Measurements from ENCODE around the gene ARHGAP26.

The ARHGAP26 gene

GRCh38 chr5:142816531-142817430 is 46.6 kb downstream of the ARHGAP26 start:
- no peak for DNase-seq

DNA sequence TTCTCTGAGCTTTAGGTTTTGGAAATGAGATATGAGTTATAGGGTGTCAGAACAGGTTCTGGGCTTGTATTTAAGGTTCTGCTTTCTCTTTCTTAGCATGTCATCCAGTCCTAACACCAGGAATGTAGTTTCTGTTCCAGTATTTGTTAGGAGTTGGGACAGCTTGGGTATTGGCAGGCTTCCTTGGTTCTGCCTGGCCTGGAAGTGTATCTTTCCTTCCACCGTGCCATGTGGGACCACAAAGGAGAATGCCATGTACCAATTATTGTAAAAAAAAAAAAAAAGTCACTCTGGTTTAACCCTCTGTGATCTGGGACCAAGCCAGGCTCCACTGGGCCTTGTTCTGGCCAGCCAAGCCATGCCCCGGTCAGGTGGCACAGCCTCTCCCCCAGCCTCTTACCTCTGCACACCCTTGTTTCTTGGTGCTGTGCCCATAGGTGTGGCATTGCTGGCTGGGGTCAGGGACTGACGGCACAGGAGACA is 47.8 kb downstream of the ARHGAP26 start:
- DNase-seq: no peak

- DNase-seq: no peak
Observed at GRCh38 chr5:142819292-142819691, 49.1 kb downstream of the ARHGAP26 start.

DNA sequence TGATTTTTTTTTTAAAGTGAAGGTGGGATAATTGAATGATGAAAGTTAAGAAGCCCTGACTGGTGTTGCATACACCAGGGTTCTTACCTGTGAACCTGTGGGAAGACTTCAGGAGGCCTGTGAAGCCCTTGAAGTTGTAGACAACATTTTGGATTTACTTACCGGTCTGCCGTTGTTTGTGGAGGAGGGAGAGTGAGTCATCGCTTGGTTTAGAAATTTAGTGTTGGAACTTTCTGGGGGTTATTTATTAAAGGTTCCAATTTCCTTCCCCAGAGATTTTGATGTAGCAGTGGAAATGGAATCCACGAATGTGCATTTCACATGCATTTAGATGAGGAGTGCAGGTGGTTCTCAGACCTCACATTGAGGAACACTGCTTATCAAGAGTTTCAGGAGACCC is 49.6 kb downstream of the ARHGAP26 start:
- no peak for DNase-seq

- DNase-seq: no peak
Observed at GRCh38 chr5:142820447-142820846, 50.3 kb downstream of the ARHGAP26 start.

GRCh38 chr5:142821034-142821732 is 51.0 kb downstream of the ARHGAP26 start:
- DNase-seq: no peak

GRCh38 chr5:142821733-142822487 is 51.7 kb downstream of the ARHGAP26 start:
- DNase-seq: no peak

GRCh38 chr5:142823126-142823525 is 52.9 kb downstream of the ARHGAP26 start:
- no peak for DNase-seq

- DNase-seq: no peak
Observed at GRCh38 chr5:142823806-142824205, 53.6 kb downstream of the ARHGAP26 start.

GRCh38 chr5:142824391-142824790 is 54.2 kb downstream of the ARHGAP26 start:
- DNase-seq: no peak

GRCh38 chr5:142825378-142826089 is 55.4 kb downstream of the ARHGAP26 start:
- no peak for DNase-seq

GRCh38 chr5:142826093-142826492 is 55.9 kb downstream of the ARHGAP26 start:
- DNase-seq: no peak

GRCh38 chr5:142826741-142827492 is 56.7 kb downstream of the ARHGAP26 start:
- DNase-seq: no peak

DNA sequence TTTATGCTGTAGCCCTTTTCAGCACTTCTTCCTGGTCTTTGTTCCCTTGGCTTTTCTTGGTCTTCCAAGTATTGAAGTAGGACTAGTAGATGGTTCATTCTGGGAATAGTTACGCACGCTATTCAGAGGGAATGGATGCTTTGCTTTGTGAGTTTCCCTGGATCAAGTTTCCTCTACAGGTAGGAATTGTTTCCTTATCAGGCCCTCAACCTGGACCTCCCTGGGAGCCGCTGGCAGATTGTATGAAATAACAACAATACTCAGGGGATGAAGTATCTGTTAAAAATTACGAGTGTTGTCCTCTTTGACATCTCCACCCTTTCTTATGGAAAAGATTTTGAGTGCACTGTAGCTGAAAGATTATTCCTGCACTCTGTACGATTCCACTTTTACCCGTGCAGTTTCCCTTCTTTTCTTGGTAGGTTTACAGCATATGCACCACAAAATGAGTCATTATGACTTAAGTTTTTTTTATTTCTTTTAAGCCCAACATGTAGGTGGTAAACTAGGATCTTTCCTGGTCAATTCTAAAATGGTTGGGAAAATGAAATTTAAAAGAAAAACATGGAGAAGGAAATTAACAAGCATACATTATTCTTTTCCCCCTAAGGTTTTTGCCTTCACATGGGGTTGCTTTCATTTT is 57.9 kb downstream of the ARHGAP26 start:
- DNase-seq: no peak

GRCh38 chr5:142828797-142829535 is 58.8 kb downstream of the ARHGAP26 start:
- no peak for DNase-seq

GRCh38 chr5:142829801-142830220 is 59.6 kb downstream of the ARHGAP26 start:
- DNase-seq: no peak

DNA sequence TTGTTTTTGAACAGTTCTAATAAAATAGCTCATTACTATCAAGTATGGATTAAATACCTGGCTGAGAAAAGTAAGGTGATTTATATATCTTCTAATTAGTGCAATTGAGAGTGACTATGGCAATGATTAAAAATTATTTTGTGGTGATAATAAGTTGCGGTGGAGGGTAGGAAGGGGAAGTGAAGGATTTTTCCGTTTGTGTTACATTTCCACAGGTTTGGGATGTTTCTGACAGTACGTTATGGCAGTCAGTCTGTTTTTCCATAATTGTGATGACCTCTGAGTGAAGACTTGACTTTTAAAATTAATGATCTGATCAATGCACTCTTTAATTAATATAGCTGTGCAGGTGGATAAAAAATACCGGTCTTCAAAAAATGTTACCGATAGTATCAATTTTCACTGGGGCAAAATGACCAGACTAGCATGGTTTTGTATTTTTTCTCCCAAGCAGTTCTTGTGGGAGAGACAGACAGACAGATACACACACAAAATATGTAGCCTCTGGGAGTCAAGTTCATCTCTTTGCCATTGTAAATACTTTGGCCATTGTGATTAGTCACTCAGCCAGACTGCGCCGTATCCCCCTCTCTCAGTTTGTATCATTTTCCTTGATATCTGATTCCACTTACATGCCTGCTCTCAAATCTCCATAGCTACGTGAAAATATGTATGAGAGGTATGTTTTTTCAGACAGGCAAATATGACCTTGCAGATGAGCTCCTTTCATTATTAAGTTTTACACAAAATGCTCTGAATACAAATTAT is 60.2 kb downstream of the ARHGAP26 start:
- DNase-seq: no peak

DNA sequence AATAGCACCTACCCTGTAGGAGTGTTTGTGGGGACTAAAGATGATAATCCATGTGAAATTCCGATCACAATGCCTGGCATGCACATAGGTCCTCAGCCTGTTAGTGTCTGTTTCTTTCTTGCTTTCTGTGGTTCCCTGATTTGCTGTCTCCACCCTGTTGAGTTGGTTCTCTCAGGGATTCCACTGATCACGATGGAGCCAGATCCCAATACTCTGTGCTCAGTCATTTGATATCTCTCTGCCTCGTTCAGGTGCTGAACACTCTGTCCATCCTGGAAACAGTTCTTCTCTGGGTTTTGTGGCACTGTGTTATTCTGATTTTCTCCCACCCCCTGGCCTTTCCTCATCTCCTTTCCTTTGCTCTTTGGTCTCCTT is 60.8 kb downstream of the ARHGAP26 start:
- DNase-seq: no peak

DNA sequence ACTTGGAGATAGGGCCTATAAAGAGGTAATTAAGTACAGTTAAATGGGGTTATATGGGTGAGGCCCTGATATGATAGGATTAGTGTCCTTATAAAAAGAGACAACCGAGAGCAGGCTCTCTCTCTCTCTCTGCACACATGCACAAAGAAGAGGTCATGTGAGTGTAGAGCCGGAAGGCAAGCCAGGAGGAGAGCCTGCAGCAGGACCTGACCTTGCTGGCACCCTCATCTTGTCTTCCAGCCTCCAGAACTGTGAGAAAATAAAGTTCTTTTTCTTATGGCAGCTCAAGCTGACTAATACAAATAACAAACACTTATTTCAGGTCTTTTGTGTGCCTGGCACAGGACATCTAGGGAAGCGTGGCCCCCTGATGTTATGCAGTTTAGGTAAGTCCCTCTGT is 62.1 kb downstream of the ARHGAP26 start:
- DNase-seq: no peak
